ENCODE measurements around the gene CHMP3.

DNA sequence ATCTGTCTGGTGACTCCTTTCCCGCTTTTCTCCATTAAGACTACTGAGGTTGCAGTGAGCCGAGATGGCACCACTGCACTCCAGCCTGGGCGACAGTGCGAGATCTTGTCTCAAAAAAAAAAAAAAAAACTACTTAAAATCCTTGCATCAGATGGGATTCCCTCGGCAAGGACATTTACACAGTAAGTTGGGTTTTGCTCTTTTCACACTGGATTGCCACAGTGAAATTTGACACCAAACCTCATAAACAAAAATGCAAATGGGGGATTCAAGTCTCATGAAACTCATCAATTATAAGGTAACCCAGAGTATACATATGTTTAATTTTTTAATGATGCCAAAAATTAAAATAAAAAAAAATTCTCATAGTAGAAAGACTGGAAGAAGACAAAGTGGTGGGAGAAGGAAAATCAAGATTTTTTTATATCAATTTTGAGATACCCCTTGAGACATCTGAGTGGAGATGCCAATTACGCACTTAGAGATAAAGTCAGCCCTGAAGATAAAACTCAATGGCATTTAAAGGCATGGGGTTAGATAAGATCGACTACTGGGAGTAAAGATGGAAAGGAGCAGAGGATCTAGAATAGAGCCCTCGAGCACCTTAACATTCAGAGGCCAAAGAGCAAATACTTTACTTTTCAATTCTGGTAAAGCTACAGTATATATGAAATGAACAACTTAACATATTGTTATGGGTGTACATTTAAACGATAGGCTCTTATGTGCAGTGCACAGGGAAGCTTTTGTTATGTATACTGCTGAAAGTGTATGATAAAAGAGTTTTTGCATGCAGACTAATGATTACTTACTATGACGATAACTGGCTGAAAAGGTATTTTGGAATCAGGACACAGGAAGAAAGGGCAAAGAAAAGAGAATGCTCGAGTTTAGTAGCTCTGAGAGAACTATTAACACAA is 37.6 kb downstream of the CHMP3 start:
- TF ChIP-seq, protein P1, sequence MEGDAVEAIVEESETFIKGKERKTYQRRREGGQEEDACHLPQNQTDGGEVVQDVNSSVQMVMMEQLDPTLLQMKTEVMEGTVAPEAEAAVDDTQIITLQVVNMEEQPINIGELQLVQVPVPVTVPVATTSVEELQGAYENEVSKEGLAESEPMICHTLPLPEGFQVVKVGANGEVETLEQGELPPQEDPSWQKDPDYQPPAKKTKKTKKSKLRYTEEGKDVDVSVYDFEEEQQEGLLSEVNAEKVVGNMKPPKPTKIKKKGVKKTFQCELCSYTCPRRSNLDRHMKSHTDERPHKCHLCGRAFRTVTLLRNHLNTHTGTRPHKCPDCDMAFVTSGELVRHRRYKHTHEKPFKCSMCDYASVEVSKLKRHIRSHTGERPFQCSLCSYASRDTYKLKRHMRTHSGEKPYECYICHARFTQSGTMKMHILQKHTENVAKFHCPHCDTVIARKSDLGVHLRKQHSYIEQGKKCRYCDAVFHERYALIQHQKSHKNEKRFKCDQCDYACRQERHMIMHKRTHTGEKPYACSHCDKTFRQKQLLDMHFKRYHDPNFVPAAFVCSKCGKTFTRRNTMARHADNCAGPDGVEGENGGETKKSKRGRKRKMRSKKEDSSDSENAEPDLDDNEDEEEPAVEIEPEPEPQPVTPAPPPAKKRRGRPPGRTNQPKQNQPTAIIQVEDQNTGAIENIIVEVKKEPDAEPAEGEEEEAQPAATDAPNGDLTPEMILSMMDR (IDR thresholded peaks at IDR 0.05): no peak
- TF ChIP-seq POLR2A (IDR thresholded peaks at IDR 0.05): no peak

Data from testis (tissue), 2 donors.